ENCODE measurements around the gene ZCWPW1.
"Not testable (repeated sequence)": the region's sequence is repeated elsewhere in the genome, so short reads cannot be mapped to it uniquely, and the experiment has no call there.

Gene ZCWPW1

DNA sequence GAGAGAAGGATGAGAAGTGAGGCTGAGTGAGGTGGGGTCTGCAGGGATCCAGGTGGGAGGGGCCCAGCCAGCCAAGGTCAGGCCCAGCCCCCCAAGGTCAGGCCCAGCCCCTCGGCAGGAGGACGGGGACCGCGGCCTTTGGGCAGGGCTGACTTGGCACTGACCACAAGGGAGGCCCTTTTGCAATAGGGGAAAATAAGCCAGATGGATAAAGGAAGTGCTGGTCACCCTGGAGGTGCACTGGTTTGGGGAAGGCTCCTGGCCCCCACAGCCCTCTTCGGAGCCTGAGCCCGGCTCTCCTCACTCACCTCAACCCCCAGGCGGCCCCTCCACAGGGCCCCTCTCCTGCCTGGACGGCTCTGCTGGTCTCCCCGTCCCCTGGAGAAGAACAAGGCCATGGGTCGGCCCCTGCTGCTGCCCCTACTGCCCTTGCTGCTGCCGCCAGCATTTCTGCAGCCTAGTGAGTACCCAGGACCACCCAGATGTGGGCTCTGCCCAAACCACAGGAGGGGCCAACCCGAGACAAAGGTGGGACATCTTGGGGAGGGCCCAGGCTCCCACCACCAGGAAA is 55.2 kb downstream of the ZCWPW1 start, which contains the start of gene PILRA:
Gene PILRA, plus strand, starts transcription at position 227 of the 571 bp plus-strand sequence. Its CDS starts 170 bp downstream, at position 397.
- no peak for DNase-seq (ENCODE audit: low read depth in 2 of 2)

DNA sequence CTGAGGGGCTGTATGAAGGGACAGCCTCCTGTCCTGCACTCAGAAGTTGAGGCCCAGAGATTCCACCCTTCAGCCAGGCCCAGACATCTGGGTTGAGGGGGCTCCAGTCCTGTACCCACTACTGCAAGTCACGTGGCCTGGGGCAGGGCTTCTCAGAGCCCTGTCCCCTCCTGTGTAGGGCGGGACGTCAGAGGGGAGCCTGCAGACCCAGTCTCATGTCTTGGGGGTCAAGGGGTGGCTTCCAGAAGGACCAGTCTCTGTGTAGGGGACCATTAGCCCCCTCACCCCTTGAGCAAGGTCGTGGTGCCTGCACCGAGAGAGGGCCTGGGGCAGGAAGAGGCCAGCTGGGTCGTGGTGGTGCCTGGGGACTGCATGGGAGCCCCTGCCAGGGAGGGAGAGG is 55.8 kb downstream of the ZCWPW1 start:
- DNase-seq (ENCODE audit: low read depth in 2 of 2), result no peak

DNA sequence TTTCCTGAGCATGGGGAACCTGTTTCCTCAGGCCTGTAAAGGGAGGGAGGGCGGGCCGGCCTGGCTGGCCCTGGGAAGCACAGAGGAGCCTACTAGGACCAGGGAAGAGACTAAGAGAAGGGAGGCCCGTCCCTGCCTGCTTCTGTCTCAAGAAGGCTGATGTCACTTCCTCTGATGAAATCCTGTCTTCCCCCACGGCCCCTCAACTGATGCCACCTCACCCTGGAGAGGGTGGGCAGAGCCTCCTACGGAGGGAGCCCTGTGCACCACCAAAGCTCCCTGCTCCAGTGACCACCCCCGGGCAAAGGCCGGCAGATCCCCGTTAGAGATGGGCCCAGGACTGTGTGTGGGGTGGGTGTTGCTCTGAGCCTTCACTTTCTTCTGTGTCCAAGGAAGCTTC is 56.2 kb downstream of the ZCWPW1 start:
- no peak for DNase-seq (ENCODE audit: low read depth in 2 of 2)

DNA sequence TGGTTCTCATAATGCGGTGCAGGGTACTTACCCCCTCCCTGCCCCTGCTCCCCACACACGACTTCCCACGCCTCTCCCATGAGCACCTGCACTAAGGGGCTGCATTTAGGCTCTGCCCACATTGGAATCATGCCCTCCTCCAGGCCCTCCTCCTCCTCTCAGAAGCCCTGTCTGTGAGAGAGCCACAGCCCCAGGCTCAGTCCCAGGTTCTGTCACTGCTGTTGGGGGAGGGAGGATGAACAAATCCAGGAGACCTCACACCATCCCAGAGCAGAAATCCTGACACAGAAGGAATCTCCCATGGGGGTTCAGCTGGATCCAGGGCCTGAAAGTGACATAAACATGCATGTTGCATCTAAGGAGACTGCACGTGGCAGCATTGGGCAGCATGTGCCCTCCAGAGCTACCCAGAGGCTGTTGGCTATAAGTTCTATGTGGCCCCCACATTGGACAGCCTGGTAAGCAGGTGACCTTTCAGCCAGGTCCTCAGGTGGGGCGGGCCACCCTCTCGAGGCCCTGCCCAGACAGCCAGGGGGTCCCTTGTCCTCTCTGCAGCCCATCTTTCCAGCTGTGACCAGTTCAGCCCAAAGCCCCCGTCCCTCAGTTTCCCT is 56.8 kb downstream of the ZCWPW1 start:
- no peak for DNase-seq (ENCODE audit: low read depth in 2 of 2)

DNA sequence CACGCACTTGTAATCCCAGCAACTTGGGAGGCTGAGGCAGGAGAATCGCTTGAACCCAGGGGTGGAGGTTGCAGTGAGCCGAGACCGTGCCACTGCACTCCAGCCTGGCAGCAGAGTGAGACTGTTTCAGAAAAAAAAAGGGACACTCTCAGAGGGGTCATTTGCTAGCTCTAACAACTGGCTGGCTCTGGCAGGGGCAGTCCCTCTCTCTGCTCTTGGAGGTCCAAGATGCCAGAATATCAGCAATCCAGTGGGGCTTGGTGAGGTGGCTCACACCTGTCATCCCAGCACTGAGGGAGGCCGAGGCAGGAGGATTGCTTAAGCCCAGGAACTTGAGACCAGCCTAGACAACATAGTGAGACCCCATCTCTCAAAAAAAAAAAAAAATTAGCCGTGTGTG is 57.8 kb downstream of the ZCWPW1 start:
- DNase-seq (ENCODE audit: low read depth in 2 of 2), result no peak

DNA sequence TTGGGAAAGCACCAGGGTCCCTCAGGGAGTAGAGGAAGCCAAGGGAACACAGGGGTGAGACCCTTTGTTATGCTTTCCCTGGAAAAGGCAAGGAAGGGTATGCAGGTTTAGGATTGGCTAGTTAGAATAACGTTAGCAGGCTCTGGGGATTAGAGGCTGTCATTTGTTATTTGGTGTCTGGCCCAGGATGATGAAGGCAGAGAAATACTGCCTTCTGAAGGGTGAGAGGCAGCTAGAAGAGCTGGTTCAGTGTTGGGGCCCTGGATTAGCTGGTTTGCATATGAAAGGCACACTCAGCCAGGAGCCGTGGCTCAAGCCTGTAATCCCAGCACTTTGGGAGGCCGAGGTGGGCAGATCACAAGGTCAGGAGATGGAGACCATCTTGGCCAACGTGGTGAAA is 58.2 kb downstream of the ZCWPW1 start:
- DNase-seq (ENCODE audit: low read depth in 2 of 2), result no peak

DNA sequence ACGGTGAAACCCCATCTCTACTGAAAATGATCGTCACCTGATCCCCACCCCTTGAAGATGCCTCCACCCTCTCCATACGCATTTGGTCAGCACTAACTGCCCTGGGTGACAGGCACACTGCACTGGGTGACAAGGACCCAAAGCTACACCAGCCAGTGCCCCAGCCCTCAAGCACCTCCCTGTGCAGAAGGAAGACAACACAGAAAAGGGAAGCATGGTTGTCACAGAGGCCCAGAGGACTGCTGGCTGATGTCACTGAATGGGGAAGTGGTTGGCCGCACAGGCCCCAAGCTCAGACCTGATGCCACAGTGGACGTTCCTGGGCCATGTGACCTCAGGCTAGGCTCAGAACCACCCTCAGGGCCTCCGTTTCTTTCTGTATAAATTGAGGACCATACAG is 59.4 kb downstream of the ZCWPW1 start:
- DNase-seq (ENCODE audit: low read depth in 2 of 2), result no peak

DNA sequence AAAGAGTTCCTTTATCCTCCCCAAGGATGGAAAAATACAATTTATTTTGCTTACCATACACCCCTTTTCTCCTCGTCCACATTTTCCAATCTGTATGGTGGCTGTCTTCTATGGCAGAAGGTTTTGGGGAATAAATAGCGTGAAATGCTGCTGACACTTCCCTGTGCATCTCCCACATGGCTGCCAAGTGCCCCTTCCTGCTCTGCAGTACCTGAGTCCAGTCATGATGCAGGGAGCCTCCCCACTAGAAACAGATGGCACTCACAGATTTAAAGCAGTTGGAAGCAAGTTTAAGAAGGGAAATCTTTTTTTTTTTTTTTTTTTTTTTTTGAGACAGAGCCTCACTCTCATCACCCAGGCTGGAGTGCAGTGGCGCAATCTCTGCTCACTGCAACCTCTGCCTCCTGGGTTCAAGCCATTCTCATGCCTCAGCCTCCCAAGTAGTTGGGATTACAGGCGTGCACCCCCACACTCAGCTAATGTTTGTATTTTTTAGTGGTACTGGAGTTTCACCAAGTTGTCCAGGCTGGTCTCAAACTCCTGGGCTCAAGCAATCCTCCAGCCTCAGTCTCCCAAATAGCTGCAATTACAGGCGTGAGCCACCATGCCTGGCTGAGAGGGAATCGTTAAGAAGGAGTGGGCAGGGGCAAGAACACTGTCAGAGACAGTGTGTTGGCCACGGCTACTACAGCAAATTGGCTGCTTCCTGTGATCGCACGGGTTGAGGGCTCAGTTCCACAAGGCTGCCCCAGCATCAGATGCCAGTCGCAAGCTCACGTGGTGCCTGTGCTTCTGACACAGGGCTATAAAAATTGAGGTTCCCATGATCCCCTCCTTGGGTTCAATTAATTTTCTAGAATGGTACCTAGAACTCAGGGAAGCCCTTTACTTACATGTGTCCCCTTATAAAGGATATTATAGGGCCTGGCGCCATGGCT is 60.6 kb downstream of the ZCWPW1 start:
- DNase-seq (ENCODE audit: low read depth in 2 of 2), result no peak

DNA sequence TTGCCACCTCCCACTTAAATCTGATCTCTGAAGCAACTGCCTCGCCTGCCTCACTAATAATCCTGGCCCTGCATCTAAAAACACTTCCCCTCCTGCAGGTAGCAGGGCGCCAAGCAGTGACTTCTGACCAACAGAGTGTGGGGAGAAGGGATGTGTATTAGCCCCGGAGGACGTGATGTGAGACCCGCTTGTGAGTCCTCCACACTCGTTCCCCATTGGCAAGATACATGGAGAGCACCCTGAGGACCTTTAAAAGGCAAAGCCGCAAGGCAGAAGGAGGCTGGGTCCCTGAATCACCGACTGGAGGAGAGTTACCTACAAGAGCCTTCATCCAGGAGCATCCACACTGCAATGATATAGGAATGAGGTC is 61.3 kb downstream of the ZCWPW1 start:
- DNase-seq (ENCODE audit: low read depth in 2 of 2), result no peak

DNA sequence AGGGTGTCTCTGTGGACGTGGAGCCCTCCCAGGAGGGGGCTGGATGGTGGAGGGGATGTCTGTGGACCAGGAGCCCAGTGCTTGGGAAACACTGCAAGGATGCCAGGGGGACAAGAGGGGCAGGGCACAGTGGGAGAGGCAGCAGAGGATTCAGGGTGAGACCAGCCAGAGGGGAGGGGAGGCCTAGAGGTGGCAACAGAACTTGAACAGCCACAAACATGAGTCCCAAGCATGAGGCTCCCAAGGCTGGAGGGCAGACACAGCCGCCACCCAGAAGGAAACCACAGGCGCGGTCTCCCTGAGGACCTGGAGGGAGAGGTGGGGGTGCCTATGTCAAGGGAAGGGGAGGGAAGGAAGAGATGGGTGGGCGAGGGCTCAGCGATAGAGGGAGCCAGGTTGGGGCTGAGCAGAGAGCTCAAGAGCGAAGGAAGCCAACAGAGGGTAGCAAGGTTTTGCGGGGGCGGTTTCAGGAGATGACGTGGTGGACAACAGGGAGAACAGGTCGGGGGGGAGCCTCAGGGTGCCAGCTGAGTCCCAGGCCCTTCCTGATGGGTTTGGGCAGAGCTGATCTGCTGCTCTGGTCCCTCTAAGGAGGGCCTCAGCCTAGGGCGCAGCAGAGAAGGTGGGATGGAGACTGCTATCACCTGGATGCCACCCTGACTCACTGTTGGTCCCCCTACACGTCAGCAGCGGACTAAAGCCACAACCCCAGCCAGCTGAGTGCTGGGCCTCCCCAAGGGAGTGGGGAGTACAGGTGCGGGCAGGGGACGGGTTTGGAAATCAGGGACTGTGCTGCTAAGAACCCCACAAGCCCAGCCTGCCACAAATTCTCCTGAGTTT is 61.9 kb downstream of the ZCWPW1 start:
- DNase-seq (ENCODE audit: low read depth in 2 of 2), result no peak

DNA sequence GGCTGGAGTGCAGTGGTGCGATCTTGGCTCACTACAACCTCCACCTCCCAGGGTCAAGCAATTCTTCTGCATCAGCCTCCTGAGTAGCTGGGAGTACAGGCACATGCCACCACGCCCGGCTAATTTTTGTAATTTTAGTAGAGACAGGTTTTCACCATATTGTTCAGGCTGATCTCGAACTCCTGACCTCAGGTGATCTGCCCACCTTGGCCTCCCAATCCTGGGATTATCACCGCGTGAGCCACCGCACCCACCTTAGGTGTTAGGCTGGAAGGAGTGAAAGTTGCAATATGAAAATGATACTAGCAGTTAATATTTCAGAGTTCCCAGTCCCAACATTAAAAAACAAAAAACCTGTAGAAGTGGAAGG is 62.5 kb downstream of the ZCWPW1 start:
- DNase-seq (ENCODE audit: low read depth in 2 of 2), result not testable (repeated sequence)

DNA sequence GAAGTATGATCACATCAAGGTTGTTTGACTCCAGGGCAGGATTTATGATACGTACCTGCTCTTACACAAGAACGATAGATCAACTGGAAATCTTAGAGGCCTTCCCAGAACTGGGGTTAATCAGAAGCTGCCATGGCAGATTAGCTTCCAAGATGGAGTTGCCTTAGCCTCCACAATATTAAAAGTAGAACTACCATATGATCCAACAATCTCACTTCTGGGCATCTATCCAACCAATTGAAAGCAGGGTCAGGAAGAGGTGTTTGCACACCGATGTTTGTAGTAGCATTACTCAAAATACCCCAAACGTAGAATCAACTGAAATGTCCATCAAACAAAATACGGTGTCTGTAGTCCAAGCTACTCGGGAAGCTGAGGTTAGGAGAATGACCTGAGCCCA is 64.0 kb downstream of the ZCWPW1 start:
- DNase-seq (ENCODE audit: low read depth in 2 of 2), result no peak

DNA sequence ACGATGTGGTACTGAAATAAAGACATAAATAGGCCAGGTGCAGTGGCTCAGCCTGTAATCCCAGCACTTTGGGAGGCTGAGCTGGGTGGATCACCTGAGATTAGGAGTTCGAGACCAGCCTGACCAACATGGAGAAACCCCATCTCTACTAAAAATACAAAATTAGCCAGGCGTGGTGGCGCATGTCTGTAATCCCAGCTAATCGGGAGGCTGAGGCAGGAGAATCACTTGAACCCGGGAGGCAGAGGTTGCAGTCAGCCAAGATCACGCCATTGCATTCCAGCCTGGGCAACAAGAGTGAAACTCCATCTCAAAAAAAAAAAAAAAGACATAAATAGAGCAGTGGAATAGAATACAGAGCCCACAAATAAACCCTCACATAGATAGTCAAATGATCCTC is 64.7 kb downstream of the ZCWPW1 start:
- DNase-seq (ENCODE audit: low read depth in 2 of 2), result not testable (repeated sequence)

DNA sequence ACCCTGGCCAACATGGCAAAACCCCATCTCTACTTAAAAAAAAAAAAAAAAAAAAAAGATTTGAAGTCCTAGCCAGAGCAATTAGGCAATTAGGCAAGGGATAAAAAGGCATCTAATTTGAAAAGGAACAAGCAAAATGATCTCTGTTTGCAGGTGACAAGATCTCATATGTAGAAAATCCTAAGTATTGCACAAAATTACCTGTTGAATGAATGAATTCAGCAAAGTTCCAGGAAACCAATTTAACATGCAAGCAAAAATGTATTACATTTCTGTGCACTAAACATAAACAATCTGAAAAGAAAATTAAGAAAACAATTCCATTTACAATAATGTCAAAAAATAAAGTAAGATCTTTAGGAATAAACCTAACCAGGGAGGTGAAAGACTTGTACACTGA is 65.4 kb downstream of the ZCWPW1 start:
- DNase-seq (ENCODE audit: low read depth in 2 of 2), result no peak

DNA sequence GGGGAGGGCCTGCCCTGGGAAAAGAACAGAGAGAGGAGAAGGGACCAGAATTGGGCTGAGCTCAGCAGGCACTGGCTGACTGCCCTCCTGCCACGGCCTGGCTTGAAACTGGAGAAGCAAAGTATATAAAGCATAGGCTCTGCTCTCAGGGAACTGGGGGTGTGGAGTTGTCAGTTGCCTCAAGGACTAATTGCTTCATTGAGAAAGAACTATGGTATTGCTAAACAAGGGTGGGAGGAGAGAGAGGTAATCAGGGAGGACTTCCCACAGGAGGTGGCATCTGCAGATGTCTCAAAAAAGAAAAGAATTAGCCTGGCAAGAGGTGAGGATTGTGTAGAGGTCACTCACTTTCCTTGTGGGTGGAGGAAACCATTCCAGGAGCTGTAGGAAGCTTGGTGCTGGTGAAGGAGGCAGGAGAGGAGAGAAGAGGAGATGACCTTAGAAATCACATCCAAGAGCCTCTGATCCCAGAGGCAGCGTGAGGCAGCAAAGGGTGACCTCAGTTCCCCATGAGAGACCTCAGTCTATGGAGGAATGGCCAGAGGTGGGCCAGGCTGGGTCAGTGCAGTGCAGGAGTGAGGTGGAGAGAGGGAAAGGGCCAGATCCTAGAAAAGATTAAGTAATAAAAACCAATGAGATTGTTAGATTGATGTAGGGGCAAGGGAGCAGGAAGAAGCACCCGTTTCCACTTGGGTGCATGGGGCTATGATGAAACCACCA is 68.2 kb downstream of the ZCWPW1 start:
- DNase-seq (ENCODE audit: low read depth in 2 of 2), result no peak

DNA sequence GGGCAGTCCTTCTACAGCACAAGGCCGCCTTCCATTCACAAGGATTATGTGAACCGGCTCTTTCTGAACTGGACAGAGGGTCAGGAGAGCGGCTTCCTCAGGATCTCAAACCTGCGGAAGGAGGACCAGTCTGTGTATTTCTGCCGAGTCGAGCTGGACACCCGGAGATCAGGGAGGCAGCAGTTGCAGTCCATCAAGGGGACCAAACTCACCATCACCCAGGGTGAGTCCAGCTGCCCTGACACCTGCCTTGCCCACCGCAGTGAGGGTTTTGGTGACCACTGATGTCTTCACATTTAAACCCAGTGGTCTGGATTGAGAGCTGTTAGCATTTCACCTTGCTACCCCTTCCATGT is 69.7 kb downstream of the ZCWPW1 start:
- DNase-seq (ENCODE audit: low read depth in 2 of 2), result no peak

DNA sequence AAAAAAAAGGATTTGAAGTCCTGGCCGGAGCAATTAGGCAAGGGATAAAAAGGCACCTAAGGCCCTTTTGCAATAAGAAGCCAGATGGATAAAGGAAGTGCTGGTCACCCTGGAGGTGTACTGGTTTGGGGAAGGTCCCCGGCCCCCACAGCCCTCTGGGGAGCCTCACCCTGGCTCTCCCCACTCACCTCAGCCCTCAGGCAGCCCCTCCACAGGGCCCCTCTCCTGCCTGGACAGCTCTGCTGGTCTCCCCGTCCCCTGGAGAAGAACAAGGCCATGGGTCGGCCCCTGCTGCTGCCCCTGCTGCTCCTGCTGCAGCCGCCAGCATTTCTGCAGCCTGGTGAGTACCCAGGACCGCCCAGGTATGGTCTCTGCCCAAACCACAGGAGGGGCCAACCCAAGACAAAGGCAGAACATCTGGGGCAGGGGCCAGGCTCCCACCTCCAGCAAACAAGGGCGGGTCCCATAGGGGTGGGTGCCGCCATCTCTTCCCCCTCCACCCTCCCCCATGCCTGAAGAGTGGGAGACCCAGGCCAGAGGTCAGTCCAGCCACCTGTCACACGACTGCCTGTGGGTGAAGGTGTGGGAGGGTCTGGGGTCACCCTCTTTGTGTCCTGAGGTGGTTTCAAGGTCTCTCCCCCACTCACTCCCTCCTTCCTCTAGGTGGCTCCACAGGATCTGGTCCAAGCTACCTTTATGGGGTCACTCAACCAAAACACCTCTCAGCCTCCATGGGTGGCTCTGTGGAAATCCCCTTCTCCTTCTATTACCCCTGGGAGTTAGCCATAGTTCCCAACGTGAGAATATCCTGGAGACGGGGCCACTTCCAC is 70.3 kb downstream of the ZCWPW1 start, which contains the start of gene PILRB:
Gene PILRB, plus strand, starts transcription at position 91 of the 830 bp plus-strand sequence. Its CDS starts 186 bp downstream, at position 277.
- no peak for DNase-seq (ENCODE audit: low read depth in 2 of 2)

DNA sequence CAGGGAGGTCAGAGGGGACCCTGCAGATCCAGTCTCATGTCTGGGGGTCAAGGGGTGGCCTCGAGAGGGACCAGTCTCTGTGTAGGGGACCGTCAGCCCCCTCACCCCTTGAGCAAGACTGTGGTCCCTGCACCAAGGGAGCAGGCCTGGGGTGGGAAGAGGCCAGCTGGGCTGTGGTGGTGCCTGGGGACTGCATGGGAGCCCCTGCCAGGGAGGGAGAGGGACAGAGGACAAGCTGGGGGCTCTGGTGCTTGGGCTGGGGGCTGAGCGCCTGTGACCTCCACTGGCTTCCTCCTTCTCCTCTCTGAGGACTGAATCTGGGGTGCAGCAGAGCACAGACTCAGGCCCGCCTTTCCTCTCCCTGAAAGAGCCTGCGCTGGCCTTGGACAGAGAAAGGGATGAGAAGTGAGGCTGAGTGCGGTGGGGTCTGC is 71.4 kb downstream of the ZCWPW1 start:
- DNase-seq (ENCODE audit: low read depth in 2 of 2), result no peak

DNA sequence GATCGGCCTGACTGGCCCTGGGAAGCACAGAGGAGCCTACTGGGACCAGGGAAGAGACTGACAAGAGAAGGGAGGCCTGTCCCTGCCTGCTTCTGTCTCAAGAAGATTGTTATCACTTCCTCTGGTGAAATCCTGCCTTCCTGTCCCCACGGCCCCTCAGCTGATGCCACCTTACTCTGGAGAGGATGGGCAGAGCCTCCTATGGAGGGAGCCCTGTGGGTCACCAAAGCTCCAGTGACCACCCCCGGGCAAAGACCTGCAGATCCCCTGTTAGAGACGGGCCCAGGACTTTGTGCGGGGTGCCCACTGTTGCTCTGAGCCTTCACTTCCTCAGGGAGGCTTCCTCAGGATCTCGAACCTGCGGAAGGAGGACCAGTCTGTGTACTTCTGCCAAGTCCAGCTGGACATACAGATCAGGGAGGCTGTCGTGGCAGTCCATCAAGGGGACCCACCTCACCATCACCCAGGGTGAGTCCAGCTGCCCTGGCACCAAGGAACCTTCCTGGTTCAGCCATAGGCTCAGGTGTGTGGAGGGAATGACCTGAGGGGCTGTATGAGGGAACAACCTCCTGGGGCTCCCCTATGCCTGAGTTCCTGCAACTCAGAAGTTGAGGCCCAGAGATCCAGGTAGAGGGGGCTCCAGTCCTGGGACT is 72.0 kb downstream of the ZCWPW1 start:
- DNase-seq (ENCODE audit: low read depth in 2 of 2), result no peak

Measured in stimulated activated CD4-positive, alpha-beta T cell treated with anti-CD3 and anti-CD28 coated beads, Interleukin-1b, Interleukin-23, amount 100 ng/mL, for 4 hours (primary cell).